Peyer's patch (tissue), 4 donors: ENCODE results near the gene MLXIP.

Source experiments
- CTCF ChIP-seq, 6 experiments: fragments of 450-650 bp in 4 of 6; fragments of 200-600 bp in 2 of 6; sonication (generic) in 1 of 6; IDR thresholded peaks; one replicate each; pipeline ENCODE4 v1.5.1; 2017 to 2019; ENCODE audit warnings: antibody characterized with exemption in 6 of 6, mild to moderate bottlenecking in 3 of 6, moderate library complexity in 1 of 6
- POLR2A ChIP-seq, 2 donors: fragments of 450-650 bp; IDR thresholded peaks; one replicate each; pipeline ENCODE4 v1.5.1; 2017; ENCODE audit warnings: antibody characterized with exemption in 2 of 2, mild to moderate bottlenecking in 2 of 2, moderate library complexity in 2 of 2

GRCh38 chr12:122121745-122122144, 43.2 kb downstream of the MLXIP start:
- no peak for TF ChIP-seq CTCF (IDR thresholded peaks at IDR 0.05)
- TF ChIP-seq POLR2A (IDR thresholded peaks at IDR 0.05): no peak
